B cell (primary cell): Measurements from ENCODE around the gene CCDC106. TPM values are rescaled to one million over a fixed set of nuclear protein-coding genes. Genes with fewer than 3 reads are reported as not detected.

Experiments
- ATAC-seq: fragments of 200-7000 bp; cut with Tn5 transposase; one replicate; pipeline ENCODE4 v1.10.0; 2021; ENCODE audit warnings: low read depth, mild to moderate bottlenecking, moderate number of reproducible peaks, moderate library complexity
- CTCF ChIA-PET: fragments of 350-600 bp; sonication (Branson Sonifier 250); formaldehyde crosslinking; loops from one replicate; lab custom pipeline; 2021; ENCODE audit warnings: antibody characterized with exemption, inconsistent platforms; lab: Charles Lee
- POLR2A ChIA-PET: fragments of 350-600 bp; sonication (Branson Sonifier 250); formaldehyde crosslinking; loops from one replicate; lab custom pipeline; 2021; ENCODE audit warnings: antibody characterized with exemption; lab: Charles Lee
- DNase-seq: peaks from one replicate; pipeline ENCODE4 v3.0.0; 2013
- H2AFZ ChIP-seq: 2 replicates; pipeline ENCODE4 v1.6.1; 2012; ENCODE audit warnings: mild to moderate bottlenecking, low read depth, low read length; ENCODE audit not compliant: insufficient read depth, poor library complexity, severe bottlenecking
- H3K27ac ChIP-seq, 2 donors: 1 replicate in 1 of 2; 2 replicates in 1 of 2; pipeline ENCODE4 v1.5.1; 2012 to 2013; ENCODE audit warnings: low read length in 2 of 2, mild to moderate bottlenecking in 2 of 2, moderate library complexity in 1 of 2
- H3K27me3 ChIP-seq, 4 experiments: fragments of 200-600 bp in 1 of 4; sonication (generic) in 1 of 4; replicated peaks in 1 of 4; 1 replicate in 2 of 4; 2 replicates in 2 of 4; pipeline versions ENCODE4 v1.6.1 to v1.7.0; 2013 to 2016; ENCODE audit warnings: low read length in 3 of 4, mild to moderate bottlenecking in 2 of 4, mixed read lengths in 1 of 4, moderate library complexity in 1 of 4; ENCODE audit not compliant: insufficient read depth in 4 of 4, control insufficient read depth in 3 of 4; ENCODE audit errors: control extremely low read depth in 1 of 4
- H3K36me3 ChIP-seq, 2 experiments: replicated peaks in 1 of 2; 1 replicate in 1 of 2; 2 replicates in 1 of 2; pipeline versions ENCODE4 v1.6.1 to v1.7.1; 2013; ENCODE audit warnings: low read length in 1 of 2; ENCODE audit not compliant: insufficient read depth in 2 of 2, control insufficient read depth in 1 of 2; ENCODE audit errors: control extremely low read depth in 1 of 2, extremely low read depth in 1 of 2
- H3K4me1 ChIP-seq, 2 donors: fragments of 200-600 bp in 1 of 2; sonication (generic) in 1 of 2; 1 replicate in 1 of 2; 2 replicates in 1 of 2; pipeline versions ENCODE4 v1.5.1 to v1.6.1; 2013 to 2017; ENCODE audit warnings: low read length in 2 of 2; ENCODE audit not compliant: control insufficient read depth in 2 of 2, insufficient read depth in 2 of 2
- H3K4me2 ChIP-seq: replicated peaks from 2 replicates; pipeline ENCODE3; 2012; ENCODE audit warnings: mild to moderate bottlenecking, low read depth, low read length; ENCODE audit not compliant: poor library complexity, severe bottlenecking
- H3K4me3 ChIP-seq, 5 experiments: fragments of 200-600 bp in 1 of 5; sonication (generic) in 1 of 5; 1 replicate in 3 of 5; 2 replicates in 2 of 5; pipeline versions ENCODE4 v1.5.1 to v1.7.0; 2011 to 2016; ENCODE audit warnings: low read length in 4 of 5, mild to moderate bottlenecking in 4 of 5, low read depth in 2 of 5, control low read depth in 1 of 5, moderate library complexity in 1 of 5; ENCODE audit not compliant: insufficient read depth in 1 of 5; ENCODE audit errors: control extremely low read depth in 1 of 5, extremely low read depth in 1 of 5
- H3K79me2 ChIP-seq: fragments of 200-600 bp; sonication (generic); one replicate; pipeline ENCODE4 v1.6.0; 2016; ENCODE audit warnings: low read length; ENCODE audit not compliant: control insufficient read depth, insufficient read depth
- H3K9ac ChIP-seq: fragments of 200-600 bp; sonication (generic); 2 replicates; pipeline ENCODE4 v1.6.1; 2017; ENCODE audit warnings: mild to moderate bottlenecking, low read length, moderate library complexity
- H3K9me3 ChIP-seq, 3 donors: one replicate each; pipeline versions ENCODE4 v1.6.1 to v1.7.1; 2013; ENCODE audit warnings: low read length in 2 of 3; ENCODE audit not compliant: control insufficient read depth in 2 of 3, insufficient read depth in 1 of 3; ENCODE audit errors: control extremely low read depth in 1 of 3
- H4K20me1 ChIP-seq: 2 replicates; pipeline ENCODE4 v1.6.0; 2012; ENCODE audit warnings: mild to moderate bottlenecking, low read length; ENCODE audit not compliant: insufficient read depth, control insufficient read depth, poor library complexity, severe bottlenecking
- H3K27ac Mint-ChIP-seq: one replicate; pipeline ENCODE4 v1.8.0; 2021; ENCODE audit warnings: mixed read lengths
- H3K27me3 Mint-ChIP-seq: one replicate; pipeline ENCODE4 v1.8.0; 2021; ENCODE audit warnings: mixed read lengths
- H3K4me1 Mint-ChIP-seq: one replicate; pipeline ENCODE4 v1.8.0; 2021; ENCODE audit warnings: mixed read lengths
- H3K4me3 Mint-ChIP-seq: one replicate; pipeline ENCODE4 v1.8.0; 2021; ENCODE audit warnings: mixed read lengths
- H3K9me3 Mint-ChIP-seq: one replicate; pipeline ENCODE4 v1.8.0; 2022; ENCODE audit warnings: mixed read lengths; ENCODE audit not compliant: insufficient read depth
- CTCF ChIP-seq: fragments of 200-600 bp; IDR thresholded peaks from one replicate; pipeline ENCODE4 v1.8.0; 2022; ENCODE audit warnings: antibody characterized with exemption, mild to moderate bottlenecking
- EZH2 ChIP-seq: IDR thresholded peaks from 2 replicates; pipeline ENCODE4 v1.6.1; 2012; ENCODE audit warnings: borderline replicate concordance, low read depth, mild to moderate bottlenecking, moderate library complexity, low read length; ENCODE audit not compliant: insufficient read depth, poor library complexity, severe bottlenecking
- WGBS: methylation state at CpG from one replicate; pipeline ENCODE4 v1.1.5; 2013; ENCODE audit warnings: missing lambda C conversion rate; ENCODE audit not compliant: insufficient coverage; 5-methylcytosine and 5-hydroxymethylcytosine counted together
- intact Hi-C: fragments of 100-400 bp; cut with micrococcal nuclease; formaldehyde crosslinking; loops from one replicate; pipeline ENCODE4 v1.10.0; 2022
- polyA plus RNA-seq: library from polyadenylated mRNA; depleted of rRNA; stranded (reverse); fragments of >200 nt; gene quantifications from 2 replicates; pipeline ENCODE4 v1.2.3, GENCODE V29; 2012
- total RNA-seq, 2 donors: library from RNA; stranded (reverse); fragments of 120-200 nt in 1 of 2; gene quantifications; 1 replicate in 1 of 2; 2 replicates in 1 of 2; pipeline versions ENCODE4 v1.2.3 to v1.2.4, GENCODE V29; 2013 to 2022

CCDC106 gene
- total and polyA plus RNA-seq, 2 donors (not counting 1 experiment from before 2014, with no cell fraction given) = 25.2 to 52.1 TPM

DNA sequence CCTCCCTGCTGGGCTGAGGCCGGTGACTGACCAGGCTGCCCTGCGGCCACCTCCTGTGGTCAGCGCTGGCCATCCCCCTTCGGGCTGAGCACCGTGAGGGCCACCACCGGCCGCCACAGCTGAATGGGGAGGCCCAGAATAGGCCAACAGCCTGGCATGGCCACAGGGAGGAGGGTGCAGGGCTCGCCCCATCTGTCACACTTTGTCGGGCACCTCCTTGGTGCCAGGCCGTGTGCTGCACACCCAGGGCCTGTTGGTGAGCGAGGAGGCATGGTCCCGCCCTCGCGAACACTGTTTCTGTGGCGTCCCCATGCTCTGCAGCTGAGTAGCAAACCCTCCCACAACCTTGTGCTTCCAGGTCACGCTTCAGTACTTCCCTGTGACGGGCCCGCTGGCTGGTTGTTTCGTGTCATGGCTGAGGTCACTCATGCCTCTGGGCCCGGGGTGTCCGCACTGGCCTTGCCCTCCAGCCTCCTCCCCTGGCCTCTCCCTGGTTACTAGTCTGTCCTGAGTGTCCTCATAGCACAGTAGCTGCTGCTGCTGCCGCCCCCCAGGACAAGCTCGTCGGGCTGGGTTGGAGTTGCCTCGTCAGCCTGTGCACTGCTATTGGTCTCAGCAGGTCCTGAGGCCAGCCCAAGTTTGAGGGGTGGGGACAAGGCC is 42.2 kb downstream of the CCDC106 start:
- H3K27ac Mint-ChIP-seq = peak overlapping the region; percentile 6
- ChIA-PET POLR2A (no interaction called here), CTCF (no interaction called here)
- H3K79me2 ChIP-seq = peaks cover 51% of the 10 kb centered on the region
- no peak overlapping the region for H3K9ac ChIP-seq
- ATAC-seq = no peak
- no peak overlapping the region for H3K27ac ChIP-seq
- H4K20me1 ChIP-seq = peaks cover 79% of the 10 kb centered on the region
- no peaks in the 10 kb centered on the region for H3K9me3 ChIP-seq
- no peak overlapping the region for H3K4me2 ChIP-seq
- H3K9me3 Mint-ChIP-seq = no peaks in the 10 kb centered on the region
- peaks cover 0 to 88% of the 10 kb centered on the region in 2 experiments for H3K36me3 ChIP-seq
- no peaks in the 10 kb centered on the region for H3K27me3 ChIP-seq
- H3K4me1 ChIP-seq = peaks cover 9 to 30% of the 10 kb centered on the region in 2 donors
- 93% methylated on average over 25 of the region's 25 CpGs for WGBS
- intact Hi-C loops = no loop called here
- no peak for TF ChIP-seq CTCF
- TF ChIP-seq EZH2 = no peak
- H3K4me3 Mint-ChIP-seq = no peak overlapping the region
- DNase-seq = no peak
- H3K4me3 ChIP-seq = no peak overlapping the region
- H3K4me1 Mint-ChIP-seq = peaks cover 30% of the 10 kb centered on the region
- H3K27me3 Mint-ChIP-seq = no peaks in the 10 kb centered on the region
- H2AFZ ChIP-seq = no peak overlapping the region

- Histone ChIP-seq H3K27me3 (no peaks in the 10 kb centered on the region), H3K9ac (no peak overlapping the region), H4K20me1 (peaks cover 76% of the 10 kb centered on the region), H3K36me3 (peaks cover 0 to 88% of the 10 kb centered on the region in 2 experiments), H3K4me3 (no peak overlapping the region), H3K4me2 (no peak overlapping the region), H3K79me2 (peaks cover 44% of the 10 kb centered on the region), H3K27ac (no peak overlapping the region), H2AFZ (no peak overlapping the region), H3K4me1 (peaks cover 9 to 30% of the 10 kb centered on the region in 2 donors), H3K9me3 (no peaks in the 10 kb centered on the region)
- intact Hi-C loops = no loop called here
- no peak overlapping the region for H3K4me3 Mint-ChIP-seq
- H3K27me3 Mint-ChIP-seq = no peaks in the 10 kb centered on the region
- no peak overlapping the region for H3K27ac Mint-ChIP-seq
- H3K4me1 Mint-ChIP-seq = peaks cover 26% of the 10 kb centered on the region
- ATAC-seq (no peak), DNase-seq (no peak)
- ChIA-PET POLR2A (no interaction called here), CTCF (no interaction called here)
- no peaks in the 10 kb centered on the region for H3K9me3 Mint-ChIP-seq
- WGBS = 98% methylated on average over 27 of the region's 31 CpGs
- no peak for TF ChIP-seq CTCF
- TF ChIP-seq EZH2 = no peak
These were observed 42.9 kb downstream of the CCDC106 start for GRCh38 chr19:55690769-55691545.
